HEK293 (cell line): ENCODE measurements around the gene PDE4B.

ENCODE experiments used
- CTCF ChIA-PET: fragments of 350-600 bp; formaldehyde crosslinking; extraction: SDS; loops from one replicate; lab custom pipeline; 2021; ENCODE audit warnings: antibody characterized with exemption; lab: Yijun Ruan, JAX
- POLR2A ChIA-PET: fragments of 300-600 bp; formaldehyde crosslinking; extraction: SDS; loops from one replicate; lab custom pipeline; 2020; ENCODE audit warnings: antibody characterized with exemption, inconsistent platforms; lab: Yijun Ruan, JAX
- H3K27ac ChIP-seq: fragments of 200-500 bp; sonication (Bioruptor generic); 2 replicates; pipeline ENCODE4 v1.5.1; 2014; ENCODE audit warnings: low read depth, low read length, control low read depth, inconsistent platforms; ENCODE audit errors: extremely low read depth
- H3K36me3 ChIP-seq, 2 experiments: fragments of 200-500 bp in 1 of 2; sonication (Bioruptor generic) in 1 of 2; 1 replicate in 1 of 2; 2 replicates in 1 of 2; pipeline ENCODE4 v1.5.1; 2014 to 2017; ENCODE audit warnings: inconsistent platforms in 2 of 2, low read length in 2 of 2; ENCODE audit not compliant: control insufficient read depth in 2 of 2, insufficient read depth in 1 of 2
- H3K4me1 ChIP-seq: fragments of 200-500 bp; sonication (Bioruptor generic); 2 replicates; pipeline ENCODE4 v1.5.1; 2014; ENCODE audit warnings: mild to moderate bottlenecking, low read length, inconsistent platforms; ENCODE audit not compliant: control insufficient read depth, insufficient read depth
- H3K4me3 ChIP-seq: 2 replicates; pipeline ENCODE4 v1.5.1; 2011; ENCODE audit warnings: low read depth, mild to moderate bottlenecking, control low read depth, low read length, moderate library complexity
- H3K9me3 ChIP-seq: fragments of 200-500 bp; sonication (Bioruptor generic); 2 replicates; pipeline ENCODE4 v1.5.1; 2014; ENCODE audit warnings: low read depth, low read length, inconsistent platforms; ENCODE audit not compliant: control insufficient read depth, insufficient read depth
- ATF2 ChIP-seq: fragments of 450-650 bp; formaldehyde crosslinking; IDR thresholded peaks from 2 replicates; pipeline ENCODE4 v1.5.1; 2016; ENCODE audit warnings: missing biosample characterization, missing genetic modification characterization, low read depth
- BCL11A ChIP-seq: fragments of 450-650 bp; formaldehyde crosslinking; IDR thresholded peaks from 2 replicates; pipeline ENCODE4 v1.5.1; 2016; ENCODE audit warnings: low read depth, missing biosample characterization, missing genetic modification characterization
- IKZF3 ChIP-seq: fragments of 450-650 bp; IDR thresholded peaks from 2 replicates; pipeline ENCODE4 v1.5.0; 2018; ENCODE audit warnings: missing biosample characterization, mild to moderate bottlenecking, missing genetic modification characterization, moderate library complexity
- KLF9 ChIP-seq: fragments of 450-650 bp; formaldehyde crosslinking; IDR thresholded peaks from 2 replicates; pipeline ENCODE4 v1.5.1; 2016; ENCODE audit warnings: missing biosample characterization, missing genetic modification characterization, low read depth
- OSR2 ChIP-seq: fragments of 450-650 bp; formaldehyde crosslinking; IDR thresholded peaks from 2 replicates; pipeline ENCODE4 v1.5.1; 2016; ENCODE audit warnings: missing biosample characterization, missing genetic modification characterization
- SP2 ChIP-seq: fragments of 450-650 bp; formaldehyde crosslinking; IDR thresholded peaks from 2 replicates; pipeline ENCODE4 v1.5.1; 2016; ENCODE audit warnings: missing biosample characterization, missing genetic modification characterization
- ZBTB26 ChIP-seq: fragments of 450-650 bp; formaldehyde crosslinking; optimal IDR thresholded peaks from 2 replicates; pipeline ENCODE3; 2016; ENCODE audit warnings: missing biosample characterization, mild to moderate bottlenecking, missing genetic modification characterization
- ZBTB48 ChIP-seq: fragments of 450-650 bp; formaldehyde crosslinking; IDR thresholded peaks from 2 replicates; pipeline ENCODE4 v1.5.1; 2016; ENCODE audit warnings: missing biosample characterization, missing genetic modification characterization
- ZBTB7A ChIP-seq: fragments of 450-650 bp; formaldehyde crosslinking; IDR thresholded peaks from 2 replicates; pipeline ENCODE4 v1.5.1; 2016; ENCODE audit warnings: low read depth, missing biosample characterization, missing genetic modification characterization
- ZBTB8A ChIP-seq: fragments of 450-650 bp; formaldehyde crosslinking; IDR thresholded peaks from 2 replicates; pipeline ENCODE4 v1.5.1; 2016; ENCODE audit warnings: missing biosample characterization, missing genetic modification characterization
- ZNF2 ChIP-seq: fragments of 450-650 bp; formaldehyde crosslinking; IDR thresholded peaks from 2 replicates; pipeline ENCODE4 v1.5.1; 2016; ENCODE audit warnings: missing biosample characterization, missing genetic modification characterization
- ZNF280D ChIP-seq: fragments of 450-650 bp; formaldehyde crosslinking; IDR thresholded peaks from 2 replicates; pipeline ENCODE4 v1.5.1; 2016; ENCODE audit warnings: missing biosample characterization, missing genetic modification characterization
- ZNF311 ChIP-seq: fragments of 450-650 bp; formaldehyde crosslinking; IDR thresholded peaks from 2 replicates; pipeline ENCODE4 v1.5.1; 2017; ENCODE audit warnings: missing biosample characterization, missing genetic modification characterization, borderline replicate concordance
- ZNF518A ChIP-seq: fragments of 450-650 bp; formaldehyde crosslinking; conservative IDR thresholded peaks from 2 replicates; pipeline ENCODE4 v1.5.1; 2016; ENCODE audit warnings: low read depth, missing biosample characterization, missing genetic modification characterization
- ZNF530 ChIP-seq: fragments of 450-650 bp; formaldehyde crosslinking; IDR thresholded peaks from 2 replicates; pipeline ENCODE4 v1.5.1; 2016; ENCODE audit warnings: low read depth, missing biosample characterization, missing genetic modification characterization
- ZNF544 ChIP-seq: fragments of 450-650 bp; formaldehyde crosslinking; IDR thresholded peaks from 2 replicates; pipeline ENCODE4 v1.5.0; 2017; ENCODE audit warnings: missing biosample characterization, missing genetic modification characterization
- ZNF560 ChIP-seq: fragments of 450-650 bp; formaldehyde crosslinking; IDR thresholded peaks from 2 replicates; pipeline ENCODE4 v1.5.1; 2017; ENCODE audit warnings: missing biosample characterization, missing genetic modification characterization, borderline replicate concordance
- ZNF561 ChIP-seq: fragments of 450-650 bp; IDR thresholded peaks from 2 replicates; pipeline ENCODE4 v1.5.1; 2018; ENCODE audit warnings: missing biosample characterization, missing genetic modification characterization, borderline replicate concordance
- ZNF571 ChIP-seq: fragments of 450-650 bp; formaldehyde crosslinking; IDR thresholded peaks from 2 replicates; pipeline ENCODE4 v1.5.0; 2017; ENCODE audit warnings: missing biosample characterization, missing genetic modification characterization
- ZNF600 ChIP-seq: fragments of 450-650 bp; formaldehyde crosslinking; IDR thresholded peaks from 2 replicates; pipeline ENCODE4 v1.5.1; 2016; ENCODE audit warnings: missing biosample characterization, missing genetic modification characterization
- ZNF664 ChIP-seq: fragments of 450-650 bp; formaldehyde crosslinking; IDR thresholded peaks from 2 replicates; pipeline ENCODE4 v1.5.1; 2016; ENCODE audit warnings: missing biosample characterization, missing genetic modification characterization
- ZNF76 ChIP-seq: fragments of 450-650 bp; formaldehyde crosslinking; IDR thresholded peaks from 2 replicates; pipeline ENCODE4; 2016; ENCODE audit warnings: low read depth, missing biosample characterization, missing genetic modification characterization, borderline replicate concordance
- ZNF837 ChIP-seq: fragments of 450-650 bp; formaldehyde crosslinking; IDR thresholded peaks from 2 replicates; pipeline ENCODE4 v1.5.1; 2016; ENCODE audit warnings: missing biosample characterization, missing genetic modification characterization
- ZNF843 ChIP-seq: fragments of 450-650 bp; formaldehyde crosslinking; IDR thresholded peaks from 2 replicates; pipeline ENCODE4 v1.5.1; 2016; ENCODE audit warnings: missing biosample characterization, missing genetic modification characterization
- ZSCAN30 ChIP-seq: fragments of 450-650 bp; IDR thresholded peaks from 2 replicates; pipeline ENCODE4 v1.5.1; 2018; ENCODE audit warnings: missing biosample characterization, mild to moderate bottlenecking, missing genetic modification characterization, moderate library complexity

The PDE4B gene

DNA sequence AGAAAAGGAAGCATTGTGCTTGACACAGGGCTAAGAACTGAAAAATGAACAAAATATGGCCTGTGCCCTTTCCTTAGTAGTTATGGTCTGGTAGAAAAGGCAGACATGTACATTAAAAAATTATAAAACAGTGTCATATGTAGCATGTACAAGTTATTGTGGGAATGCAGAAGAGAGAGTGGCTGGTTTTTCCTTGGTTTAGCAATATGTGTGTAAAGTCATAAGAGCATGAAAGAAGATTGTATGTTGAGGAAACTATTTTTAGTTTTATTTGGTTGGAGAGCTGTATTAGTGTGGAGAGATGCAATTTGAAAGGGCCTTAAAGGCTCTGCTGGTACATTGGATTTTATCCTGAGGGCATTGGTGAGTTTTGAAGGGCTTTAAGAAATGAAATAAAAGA, 145.8 kb downstream of the PDE4B start (continued):
- TF ChIP-seq ZNF518A (tag by site-specific recombination) = no peak
- no peak for TF ChIP-seq ZSCAN30

DNA sequence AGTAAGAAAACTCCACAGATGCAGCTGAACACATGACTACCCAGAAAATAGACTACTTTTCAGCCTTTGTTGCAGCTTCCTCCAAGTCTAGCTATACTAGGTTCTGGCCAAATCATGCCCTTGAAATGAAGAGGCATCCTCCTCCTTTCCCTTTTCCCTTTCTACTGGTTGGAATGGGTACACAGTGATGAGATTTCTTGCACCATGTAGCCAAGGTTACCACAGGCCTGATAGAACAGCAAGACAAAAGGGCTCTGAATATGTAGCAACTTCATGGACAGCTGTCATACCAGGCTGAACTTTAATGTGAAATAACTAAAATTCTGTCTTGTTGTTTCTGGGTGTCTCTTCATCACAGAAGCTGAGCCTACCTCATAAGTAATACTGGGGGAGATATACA, 146.5 kb downstream of the PDE4B start:
- H3K4me3 ChIP-seq = no peak overlapping the region
- ChIA-PET CTCF (interaction anchor here (1.6 kb wide), 1 partner anchor 17 kb away, joined by 3 read pairs; no protein-coding TSS in a partner anchor), POLR2A (no interaction called here)
- H3K9me3 ChIP-seq = no peaks in the 10 kb centered on the region
- no peaks in the 10 kb centered on the region for H3K4me1 ChIP-seq
- H3K36me3 ChIP-seq = no peaks in the 10 kb centered on the region
- H3K27ac ChIP-seq = no peak overlapping the region
- no peak for TF ChIP-seq ZBTB7A (tag by site-specific recombination)
- no peak for TF ChIP-seq BCL11A (tag by site-specific recombination)
- no peak for TF ChIP-seq ATF2 (tag by site-specific recombination)
- TF ChIP-seq ZBTB26 (tag by site-specific recombination) = no peak
- no peak for TF ChIP-seq ZNF311 (tag by site-specific recombination)
- TF ChIP-seq ZNF600 (tag by site-specific recombination) = no peak
- TF ChIP-seq ZNF76 (tag by site-specific recombination) = no peak

DNA sequence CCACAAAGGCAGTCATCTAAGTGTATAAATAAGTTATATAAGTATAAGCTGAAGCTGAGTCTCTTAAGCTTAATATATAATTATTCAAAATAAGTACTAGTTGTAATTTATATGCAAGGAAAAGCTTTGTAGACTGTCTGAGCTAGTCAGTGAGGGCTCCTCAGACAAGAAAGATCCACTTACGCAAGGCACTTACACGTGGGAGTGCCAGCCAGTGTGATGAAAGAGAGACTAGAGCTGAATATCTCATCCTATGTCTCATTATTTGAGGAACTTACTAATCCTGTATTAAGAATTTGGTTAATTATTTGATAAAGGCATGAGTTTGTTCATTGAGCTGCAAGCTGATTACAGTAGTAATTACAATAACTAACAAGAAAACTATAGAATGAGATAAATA, 146.9 kb downstream of the PDE4B start:
- ChIA-PET POLR2A (no interaction called here), CTCF (interaction anchor here (1.6 kb wide), 1 partner anchor 17 kb away, joined by 3 read pairs; no protein-coding TSS in a partner anchor)
- Histone ChIP-seq H3K9me3 (no peaks in the 10 kb centered on the region), H3K36me3 (no peaks in the 10 kb centered on the region), H3K4me1 (no peaks in the 10 kb centered on the region), H3K27ac (no peak overlapping the region), H3K4me3 (no peak overlapping the region)
- no peak for TF ChIP-seq KLF9 (tag by site-specific recombination)
- TF ChIP-seq ZNF571 (tag by site-specific recombination) = no peak
- TF ChIP-seq IKZF3 (tag by site-specific recombination) = no peak
- no peak for TF ChIP-seq ZNF530 (tag by site-specific recombination)
- TF ChIP-seq ZNF280D = no peak
- no peak for TF ChIP-seq ZNF664 (tag by site-specific recombination)
- no peak for TF ChIP-seq ZBTB48
- no peak for TF ChIP-seq ZBTB8A
- no peak for TF ChIP-seq ZNF837
- no peak for TF ChIP-seq OSR2 (tag by site-specific recombination)
- no peak for TF ChIP-seq ZNF544 (tag by site-specific recombination)
- no peak for TF ChIP-seq ZNF843 (tag by site-specific recombination)
- TF ChIP-seq ZNF2 (tag by site-specific recombination) = no peak
- TF ChIP-seq ZNF560 (tag by site-specific recombination) = no peak
- TF ChIP-seq SP2 = no peak
- TF ChIP-seq ZNF561 (tag by site-specific recombination) = no peak
